ENCODE data around the gene MSI1.

DNA sequence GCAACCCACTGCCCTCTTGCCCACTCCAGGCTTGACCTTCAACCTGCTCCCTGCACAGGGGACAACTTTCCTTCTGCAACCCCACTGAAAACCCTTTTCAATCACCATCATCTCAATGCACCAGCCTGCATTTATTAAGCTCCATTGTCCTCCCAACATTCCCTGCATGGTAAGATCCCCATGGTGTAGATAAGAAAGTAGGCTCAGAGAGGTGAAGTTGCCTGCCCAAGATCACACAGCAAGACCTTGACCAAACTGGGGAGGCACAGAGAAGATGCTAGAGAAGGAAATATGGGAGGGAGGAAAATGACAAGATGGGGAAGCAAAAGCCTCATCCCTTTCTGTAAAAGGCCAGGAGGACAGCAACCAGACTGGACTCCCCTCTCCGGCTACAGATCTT lies 9.8 kb downstream of the MSI1 start:
- TF ChIP-seq CTCF (IDR thresholded peaks at IDR 0.05; ENCODE audit: low read depth, low read length) (no peak), EZH2phosphoT487 (IDR thresholded peaks at IDR 0.05; ENCODE audit: low read depth) (no peak)
